ENCODE results near the gene GPC5.

GPC5 gene

GRCh38 chr13:91567485-91568207, 169.2 kb downstream of the GPC5 start:
- no peak for DNase-seq
- no peak overlapping the region for H3K4me3 ChIP-seq
- H3K36me3 ChIP-seq: no peaks in the 10 kb centered on the region
- no peak overlapping the region for H3K27ac ChIP-seq
- intact Hi-C loops (cut with DNase I; ENCODE audit: low total_unique reads): no loop called here
- H3K4me1 ChIP-seq: no peaks in the 10 kb centered on the region
- no peak for TF ChIP-seq CTCF (IDR thresholded peaks at IDR 0.05)
- no peaks in the 10 kb centered on the region for H3K27me3 ChIP-seq
- no peaks in the 10 kb centered on the region for H3K9me3 ChIP-seq

- no peak for DNase-seq
Measured at GRCh38 chr13:91571681-91572080, 173.3 kb downstream of the GPC5 start.

DNA sequence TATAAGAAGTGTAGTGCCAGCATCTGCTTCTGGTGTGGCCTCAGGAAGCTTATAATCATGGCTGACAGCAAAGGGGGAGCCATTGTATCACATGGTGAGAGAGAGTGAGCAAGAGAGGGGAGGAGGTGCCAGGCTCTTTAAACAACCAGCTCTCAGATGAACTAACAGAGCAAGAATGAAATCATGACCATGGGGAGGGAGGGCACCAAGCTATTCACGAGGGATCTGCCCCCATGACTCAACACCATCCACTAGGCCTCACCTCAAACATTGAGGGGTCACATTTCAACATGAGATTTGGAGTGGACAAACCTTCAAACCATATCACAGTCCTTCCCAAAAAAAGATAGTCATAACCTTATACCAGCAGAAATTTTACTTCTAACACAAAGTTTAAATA, 174.0 kb downstream of the GPC5 start:
- no peaks in the 10 kb centered on the region for H3K4me1 ChIP-seq
- no peak for DNase-seq
- no peaks in the 10 kb centered on the region for H3K27me3 ChIP-seq
- intact Hi-C loops (cut with DNase I; ENCODE audit: low total_unique reads): no loop called here
- no peaks in the 10 kb centered on the region for H3K36me3 ChIP-seq
- H3K4me3 ChIP-seq: no peak overlapping the region
- H3K9me3 ChIP-seq: no peaks in the 10 kb centered on the region
- H3K27ac ChIP-seq: no peak overlapping the region
- TF ChIP-seq CTCF (IDR thresholded peaks at IDR 0.05): no peak

More at GRCh38 chr13:91571681-91572080, 173.3 kb downstream of the GPC5 start:
- Histone ChIP-seq H3K4me3 (no peak overlapping the region), H3K27ac (no peak overlapping the region), H3K4me1 (no peaks in the 10 kb centered on the region), H3K9me3 (no peaks in the 10 kb centered on the region), H3K36me3 (no peaks in the 10 kb centered on the region), H3K27me3 (no peaks in the 10 kb centered on the region)
- TF ChIP-seq CTCF (IDR thresholded peaks at IDR 0.05): no peak
- intact Hi-C loops (cut with DNase I; ENCODE audit: low total_unique reads): no loop called here

DNA sequence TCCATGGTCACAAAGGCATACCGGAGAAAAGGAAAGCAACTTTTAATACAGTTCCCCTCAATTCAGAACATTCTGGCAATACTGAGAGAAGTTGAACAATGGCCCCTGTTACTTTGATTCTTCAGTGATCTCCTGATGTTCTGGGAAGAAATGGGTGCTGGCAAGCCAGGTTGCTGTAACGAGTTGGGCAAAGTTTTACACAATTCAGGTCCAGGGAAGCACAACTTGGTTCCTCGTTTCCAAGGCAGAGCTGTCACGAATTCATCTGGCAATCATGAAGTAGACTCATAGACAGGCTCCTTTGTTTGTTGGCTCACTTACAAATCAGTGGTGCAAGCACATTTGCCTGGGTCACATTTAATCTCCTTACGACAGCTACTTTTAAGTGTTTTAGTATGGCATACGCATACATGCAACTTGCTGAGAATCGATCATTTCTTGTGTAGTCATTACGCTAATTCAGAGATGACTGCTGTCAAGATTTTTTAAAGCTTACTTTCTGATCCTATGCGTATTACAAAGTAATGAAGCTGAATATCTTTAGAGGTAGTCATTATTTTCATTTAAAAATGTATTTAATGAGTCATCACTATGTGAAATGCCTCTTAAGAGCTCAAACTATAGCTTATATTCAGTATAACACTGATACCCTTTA, 174.7 kb downstream of the GPC5 start:
- Histone ChIP-seq H3K4me3 (no peak overlapping the region), H3K4me1 (no peaks in the 10 kb centered on the region), H3K9me3 (no peaks in the 10 kb centered on the region), H3K36me3 (no peaks in the 10 kb centered on the region), H3K27me3 (no peaks in the 10 kb centered on the region), H3K27ac (no peak overlapping the region)
- intact Hi-C loops (cut with DNase I; ENCODE audit: low total_unique reads): no loop called here
- TF ChIP-seq CTCF (IDR thresholded peaks at IDR 0.05): no peak
- no peak for DNase-seq

DNA sequence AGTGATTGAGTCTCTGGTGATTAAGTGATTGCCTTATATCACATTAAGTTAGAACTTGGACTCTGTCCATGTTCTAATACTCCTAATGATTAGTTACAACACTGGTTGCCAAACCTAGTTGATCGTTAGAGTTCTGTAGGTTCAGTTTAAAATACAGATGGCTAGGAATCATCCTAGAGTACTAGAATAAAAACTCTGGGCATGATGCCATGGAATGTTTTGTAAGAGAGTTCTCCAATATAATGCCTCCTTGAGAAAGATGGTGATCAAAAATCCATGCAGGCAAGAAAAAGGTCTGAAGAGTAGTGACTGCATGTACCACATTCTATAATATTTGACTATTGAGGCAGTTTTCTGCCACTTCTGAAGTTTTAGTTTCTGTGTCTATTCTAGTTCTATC, 176.3 kb downstream of the GPC5 start:
- no peaks in the 10 kb centered on the region for H3K27me3 ChIP-seq
- no peaks in the 10 kb centered on the region for H3K9me3 ChIP-seq
- no peaks in the 10 kb centered on the region for H3K36me3 ChIP-seq
- intact Hi-C loops (cut with DNase I; ENCODE audit: low total_unique reads): no loop called here
- H3K4me3 ChIP-seq: no peak overlapping the region
- H3K4me1 ChIP-seq: no peaks in the 10 kb centered on the region
- TF ChIP-seq CTCF (IDR thresholded peaks at IDR 0.05): no peak
- H3K27ac ChIP-seq: no peak overlapping the region
- DNase-seq: no peak

Data from tibial artery (tissue), 4 donors.